OCI-LY7 (cell line): ENCODE measurements around the gene DOCK7. TPM values are rescaled to one million over a fixed set of nuclear protein-coding genes. Genes with fewer than 3 reads are reported as not detected.

Source experiments
- BruUV-seq: library from RNA; stranded (reverse); fragments of 400-500 nt; replicated peaks from 2 replicates; lab custom pipeline; 2021; lab: Mats Ljungman, UMichigan
- CTCF ChIA-PET: fragments of 300-600 bp; sonication (Branson Sonifier 250); formaldehyde crosslinking; loops from one replicate; lab custom pipeline; 2022; ENCODE audit warnings: antibody characterized with exemption; ENCODE audit not compliant: unreplicated experiment; lab: Charles Lee
- POLR2A ChIA-PET: fragments of 300-600 bp; sonication (Branson Sonifier 250); formaldehyde crosslinking; loops from one replicate; lab custom pipeline; 2022; ENCODE audit warnings: antibody characterized with exemption; lab: Charles Lee
- DNase-seq: peaks from one replicate; pipeline ENCODE4 v3.0.0-alpha.2; 2015; ENCODE audit warnings: low spot score
- H2AFZ ChIP-seq: fragments of 200-600 bp; sonication (generic), shearing (Covaris generic); 2 replicates; pipeline ENCODE4 v1.6.1; 2014; ENCODE audit warnings: mild to moderate bottlenecking, antibody characterized with exemption, low read length, moderate library complexity
- H3K27ac ChIP-seq: fragments of 200-600 bp; sonication (generic); 2 replicates; pipeline ENCODE4 v1.5.1; 2014; ENCODE audit warnings: mixed run types, low read depth, mild to moderate bottlenecking, moderate library complexity, low read length, inconsistent platforms; ENCODE audit not compliant: poor library complexity, severe bottlenecking
- H3K36me3 ChIP-seq: fragments of 200-600 bp; sonication (generic); 2 replicates; pipeline ENCODE4 v1.6.1; 2014; ENCODE audit warnings: mild to moderate bottlenecking, antibody characterized with exemption, low read length, moderate library complexity, mixed read lengths; ENCODE audit not compliant: insufficient read depth
- H3K4me1 ChIP-seq: fragments of 200-600 bp; sonication (generic); 2 replicates; pipeline ENCODE4 v1.5.1; 2014; ENCODE audit warnings: mild to moderate bottlenecking, low read length; ENCODE audit not compliant: insufficient read depth, poor library complexity, severe bottlenecking
- H3K4me2 ChIP-seq: fragments of 200-600 bp; sonication (generic); 2 replicates; pipeline ENCODE4 v1.6.1; 2014; ENCODE audit warnings: mild to moderate bottlenecking, low read length
- H3K4me3 ChIP-seq: fragments of 200-600 bp; sonication (generic); 2 replicates; pipeline ENCODE4 v1.5.1; 2014; ENCODE audit warnings: mild to moderate bottlenecking, low read depth, low read length; ENCODE audit not compliant: poor library complexity, severe bottlenecking
- H3K79me2 ChIP-seq: fragments of 200-600 bp; sonication (generic); 2 replicates; pipeline ENCODE4 v1.6.1; 2016; ENCODE audit warnings: low read depth, mild to moderate bottlenecking, low read length, moderate library complexity, mixed read lengths; ENCODE audit not compliant: insufficient read depth
- H3K9me2 ChIP-seq: fragments of 200-600 bp; sonication (generic); 2 replicates; pipeline ENCODE4 v1.6.1; 2016; ENCODE audit warnings: mild to moderate bottlenecking, low read length, mixed read lengths; ENCODE audit not compliant: insufficient read depth
- H3K9me3 ChIP-seq: fragments of 200-600 bp; sonication (generic); 2 replicates; pipeline ENCODE4 v1.6.1; 2014; ENCODE audit warnings: mild to moderate bottlenecking, mixed run types, low read length, mixed read lengths
- H4K20me1 ChIP-seq: fragments of 200-600 bp; sonication (generic); 2 replicates; pipeline ENCODE4 v1.6.1; 2014; ENCODE audit warnings: mild to moderate bottlenecking, antibody characterized with exemption, low read length, moderate library complexity, mixed read lengths; ENCODE audit not compliant: insufficient read depth
- EZH2phosphoT487 ChIP-seq: fragments of 200-600 bp; sonication (generic); IDR thresholded peaks from 2 replicates; pipeline ENCODE4 v1.6.1; 2018; ENCODE audit warnings: low read depth, borderline replicate concordance, mild to moderate bottlenecking, mixed run types, antibody characterized with exemption, low read length, moderate library complexity, mixed read lengths
- intact Hi-C: fragments of 100-400 bp; cut with micrococcal nuclease; formaldehyde crosslinking; loops from one replicate; pipeline ENCODE4 v1.10.0; 2022; ENCODE audit not compliant: unreplicated experiment
- total RNA-seq, 2 experiments: library from RNA; depleted of rRNA in 1 of 2; stranded (reverse); fragments of >200 nt in 1 of 2; shearing (Covaris generic) in 1 of 2; gene quantifications; 2 replicates each; pipeline ENCODE4 v1.2.3, GENCODE V29; 2014 to 2022
- TF ChIP-seq, protein P1 (sequence below): fragments of 200-600 bp; sonication (generic); conservative IDR thresholded peaks from 2 replicates; pipeline ENCODE4 v1.5.1; 2014; ENCODE audit warnings: mild to moderate bottlenecking, antibody characterized with exemption, low read length, moderate library complexity, mixed read lengths

Gene DOCK7
- total RNA-seq, 2 experiments from 2014 or later: 19.5 to 20.3 TPM

DNA sequence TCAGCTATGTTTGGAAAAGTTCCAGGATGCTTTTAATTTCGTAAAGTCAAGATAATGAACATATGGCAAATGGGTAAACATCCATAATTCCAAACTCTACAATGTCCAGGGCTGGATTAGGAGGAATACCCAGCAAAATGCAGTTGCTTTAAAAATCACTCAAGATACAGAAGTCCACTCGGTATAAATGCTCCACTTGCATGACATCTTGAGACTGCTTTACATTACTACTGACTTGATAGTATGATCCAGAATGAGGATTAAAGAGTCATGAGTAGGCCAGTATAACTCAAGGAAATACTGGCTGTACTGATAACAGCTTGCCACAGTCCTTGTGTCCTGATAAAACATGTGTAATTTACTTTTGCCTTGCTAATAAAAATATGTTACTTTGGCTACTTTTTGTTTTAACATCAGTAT lies 149.1 kb downstream of the DOCK7 start:
- CTCF ChIA-PET: no interaction called here
- H4K20me1 ChIP-seq: no peaks in the 10 kb centered on the region
- H3K4me3 ChIP-seq: no peak overlapping the region
- no peak overlapping the region for H3K4me2 ChIP-seq
- no peaks in the 10 kb centered on the region for H3K4me1 ChIP-seq
- no peaks in the 10 kb centered on the region for H3K9me2 ChIP-seq
- H3K79me2 ChIP-seq: no peaks in the 10 kb centered on the region
- no peaks in the 10 kb centered on the region for H3K9me3 ChIP-seq
- TF ChIP-seq, protein P1, sequence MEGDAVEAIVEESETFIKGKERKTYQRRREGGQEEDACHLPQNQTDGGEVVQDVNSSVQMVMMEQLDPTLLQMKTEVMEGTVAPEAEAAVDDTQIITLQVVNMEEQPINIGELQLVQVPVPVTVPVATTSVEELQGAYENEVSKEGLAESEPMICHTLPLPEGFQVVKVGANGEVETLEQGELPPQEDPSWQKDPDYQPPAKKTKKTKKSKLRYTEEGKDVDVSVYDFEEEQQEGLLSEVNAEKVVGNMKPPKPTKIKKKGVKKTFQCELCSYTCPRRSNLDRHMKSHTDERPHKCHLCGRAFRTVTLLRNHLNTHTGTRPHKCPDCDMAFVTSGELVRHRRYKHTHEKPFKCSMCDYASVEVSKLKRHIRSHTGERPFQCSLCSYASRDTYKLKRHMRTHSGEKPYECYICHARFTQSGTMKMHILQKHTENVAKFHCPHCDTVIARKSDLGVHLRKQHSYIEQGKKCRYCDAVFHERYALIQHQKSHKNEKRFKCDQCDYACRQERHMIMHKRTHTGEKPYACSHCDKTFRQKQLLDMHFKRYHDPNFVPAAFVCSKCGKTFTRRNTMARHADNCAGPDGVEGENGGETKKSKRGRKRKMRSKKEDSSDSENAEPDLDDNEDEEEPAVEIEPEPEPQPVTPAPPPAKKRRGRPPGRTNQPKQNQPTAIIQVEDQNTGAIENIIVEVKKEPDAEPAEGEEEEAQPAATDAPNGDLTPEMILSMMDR: no peak
- TF ChIP-seq EZH2phosphoT487: no peak
- H3K27ac ChIP-seq: no peak overlapping the region
- POLR2A ChIA-PET: interaction anchor here (0.9 to 1.1 kb wide), 2 partner anchors 185 to 206 kb away, joined by 3 read pairs; no protein-coding TSS in a partner anchor
- DNase-seq: no peak
- no TSS peak for BruUV-seq
- no peak overlapping the region for H2AFZ ChIP-seq
- intact Hi-C loops: loop anchor here (10.0 kb wide), 1 partner anchor 306 kb away; no protein-coding TSS in a partner anchor
- H3K36me3 ChIP-seq: no peaks in the 10 kb centered on the region

DNA sequence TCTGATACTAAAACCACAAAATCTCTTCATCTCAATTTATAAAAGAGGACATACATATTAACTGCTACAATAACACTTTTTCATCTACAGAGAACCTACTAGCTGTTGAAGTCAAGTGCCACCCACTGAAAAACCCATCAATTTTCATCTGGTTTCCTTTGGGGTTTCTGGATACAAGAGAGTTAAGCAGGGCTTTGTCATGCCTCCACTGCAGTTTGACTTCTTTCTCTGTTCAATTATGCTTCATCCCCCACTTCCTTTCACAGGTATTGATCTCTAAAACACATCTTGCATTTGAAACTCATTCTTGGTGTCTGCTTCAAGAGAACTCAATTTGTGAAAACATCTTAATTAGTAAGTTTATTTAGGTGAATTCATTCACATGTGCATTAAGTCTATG lies 151.3 kb downstream of the DOCK7 start:
- no peaks in the 10 kb centered on the region for H3K9me3 ChIP-seq
- H3K4me1 ChIP-seq: no peaks in the 10 kb centered on the region
- H3K4me2 ChIP-seq: no peak overlapping the region
- no peak overlapping the region for H3K4me3 ChIP-seq
- no TSS peak for BruUV-seq
- H3K36me3 ChIP-seq: no peaks in the 10 kb centered on the region
- H3K27ac ChIP-seq: no peak overlapping the region
- H4K20me1 ChIP-seq: no peaks in the 10 kb centered on the region
- TF ChIP-seq, protein P1: no peak
- TF ChIP-seq EZH2phosphoT487: no peak
- H3K79me2 ChIP-seq: no peaks in the 10 kb centered on the region
- intact Hi-C loops: loop anchor here (10.0 kb wide), 1 partner anchor 308 kb away; no protein-coding TSS in a partner anchor
- CTCF ChIA-PET: no interaction called here
- H3K9me2 ChIP-seq: no peaks in the 10 kb centered on the region
- POLR2A ChIA-PET: interaction anchor here (0.6 to 0.7 kb wide), 2 partner anchors 60 to 202 kb away, joined by 3 read pairs; no protein-coding TSS in a partner anchor
- DNase-seq: no peak
- H2AFZ ChIP-seq: no peak overlapping the region

DNA sequence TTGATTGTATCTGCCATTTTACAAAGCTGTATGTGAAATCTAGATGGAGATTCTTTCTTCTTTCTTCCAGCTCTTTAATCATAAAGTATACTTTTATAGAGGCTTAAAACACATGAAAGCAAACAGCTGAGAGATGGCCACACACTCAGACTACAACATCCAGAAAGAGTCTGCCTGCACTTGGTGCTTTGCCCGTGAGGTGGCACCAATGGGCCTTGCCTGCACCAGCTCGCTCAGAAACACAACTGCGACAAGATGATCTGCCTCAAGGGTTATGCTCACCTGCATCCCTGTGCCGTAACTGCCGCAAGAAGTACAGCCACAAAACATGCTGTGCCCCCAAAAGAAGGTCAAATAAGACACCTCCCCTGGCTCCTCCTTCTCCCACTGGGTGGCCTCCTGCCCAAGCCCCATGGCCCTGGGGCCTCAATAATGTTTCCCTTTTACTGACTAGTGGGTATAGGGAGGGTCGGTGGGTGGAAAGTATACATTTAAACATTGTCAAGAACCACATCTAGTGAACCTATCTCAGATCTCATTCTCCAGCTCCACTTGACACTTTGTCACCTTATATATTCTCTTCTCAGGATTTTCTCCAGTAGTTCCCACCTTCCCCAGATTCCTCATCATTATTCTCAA lies 157.6 kb downstream of the DOCK7 start:
- H3K4me2 ChIP-seq: no peak overlapping the region
- BruUV-seq: no TSS peak
- H3K4me3 ChIP-seq: no peak overlapping the region
- POLR2A ChIA-PET: interaction anchor here (1.3 kb wide), 1 partner anchor 9 kb away, joined by 4 read pairs; no protein-coding TSS in a partner anchor
- CTCF ChIA-PET: interaction anchor here (0.8 to 0.9 kb wide), 2 partner anchors 216 to 221 kb away, joined by 3 read pairs; no protein-coding TSS in a partner anchor
- peak; percentile 65 for DNase-seq
- no peaks in the 10 kb centered on the region for H3K36me3 ChIP-seq
- no peaks in the 10 kb centered on the region for H3K9me2 ChIP-seq
- H3K27ac ChIP-seq: no peak overlapping the region
- no peaks in the 10 kb centered on the region for H3K9me3 ChIP-seq
- no peaks in the 10 kb centered on the region for H4K20me1 ChIP-seq
- H3K4me1 ChIP-seq: no peaks in the 10 kb centered on the region
- H3K79me2 ChIP-seq: no peaks in the 10 kb centered on the region
- no peak overlapping the region for H2AFZ ChIP-seq
- intact Hi-C loops: loop anchor here (1.0 to 10.0 kb wide), 2 partner anchors 216 to 314 kb away; no protein-coding TSS in a partner anchor
- TF ChIP-seq, protein P1: peak; percentile 84
- TF ChIP-seq EZH2phosphoT487: no peak
